Bronchial epithelial cell (primary cell): ENCODE measurements around the gene C12orf60. TPM values are rescaled to one million over a fixed set of nuclear protein-coding genes. Genes with fewer than 3 reads are reported as not detected.
A peak's percentile ranks its signal among the peaks of the same experiment; 100 is the strongest.

Experiments used
- DNase-seq: peaks from one replicate; pipeline ENCODE4 v3.0.0-alpha.2; 2010; ENCODE audit warnings: low read depth
- FAIRE-seq: peaks from 2 replicates; lab custom pipeline; 2011; peaks lifted over from hg19 to GRCh38; lab: Jason Lieb, UNC
- H3K27me3 ChIP-seq: 2 replicates; pipeline ENCODE4 v1.5.1; 2011; ENCODE audit warnings: low read length; ENCODE audit not compliant: control insufficient read depth, insufficient read depth
- H3K36me3 ChIP-seq: 2 replicates; pipeline ENCODE4 v1.5.1; 2011; ENCODE audit warnings: low read length; ENCODE audit not compliant: control insufficient read depth, insufficient read depth
- H3K4me3 ChIP-seq: 2 replicates; pipeline ENCODE4 v1.5.1; 2011; ENCODE audit warnings: mild to moderate bottlenecking, low read depth, low read length, control low read depth
- total RNA-seq: library from RNA; depleted of rRNA; stranded (reverse); fragments of >200 nt; gene quantifications from 2 replicates; pipeline ENCODE4 v1.2.1, GENCODE V29; 2014
- TF ChIP-seq, protein P1 (sequence below): IDR thresholded peaks from 2 replicates; pipeline ENCODE4 v1.5.1; 2011; ENCODE audit warnings: mild to moderate bottlenecking, moderate library complexity, low read length, control low read depth, inconsistent platforms; ENCODE audit not compliant: insufficient read depth, severe bottlenecking

Gene C12orf60
- total RNA-seq, 1 donor from 2014 or later: 2.1 TPM

GRCh38 chr12:14841761-14842160 is 38.3 kb downstream of the C12orf60 start:
- TF ChIP-seq, protein P1, sequence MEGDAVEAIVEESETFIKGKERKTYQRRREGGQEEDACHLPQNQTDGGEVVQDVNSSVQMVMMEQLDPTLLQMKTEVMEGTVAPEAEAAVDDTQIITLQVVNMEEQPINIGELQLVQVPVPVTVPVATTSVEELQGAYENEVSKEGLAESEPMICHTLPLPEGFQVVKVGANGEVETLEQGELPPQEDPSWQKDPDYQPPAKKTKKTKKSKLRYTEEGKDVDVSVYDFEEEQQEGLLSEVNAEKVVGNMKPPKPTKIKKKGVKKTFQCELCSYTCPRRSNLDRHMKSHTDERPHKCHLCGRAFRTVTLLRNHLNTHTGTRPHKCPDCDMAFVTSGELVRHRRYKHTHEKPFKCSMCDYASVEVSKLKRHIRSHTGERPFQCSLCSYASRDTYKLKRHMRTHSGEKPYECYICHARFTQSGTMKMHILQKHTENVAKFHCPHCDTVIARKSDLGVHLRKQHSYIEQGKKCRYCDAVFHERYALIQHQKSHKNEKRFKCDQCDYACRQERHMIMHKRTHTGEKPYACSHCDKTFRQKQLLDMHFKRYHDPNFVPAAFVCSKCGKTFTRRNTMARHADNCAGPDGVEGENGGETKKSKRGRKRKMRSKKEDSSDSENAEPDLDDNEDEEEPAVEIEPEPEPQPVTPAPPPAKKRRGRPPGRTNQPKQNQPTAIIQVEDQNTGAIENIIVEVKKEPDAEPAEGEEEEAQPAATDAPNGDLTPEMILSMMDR: no peak
- no peak for FAIRE-seq
- Histone ChIP-seq H3K27me3 (no peaks in the 10 kb centered on the region), H3K4me3 (no peak overlapping the region), H3K36me3 (no peaks in the 10 kb centered on the region)
- DNase-seq: peak; percentile 83

DNA sequence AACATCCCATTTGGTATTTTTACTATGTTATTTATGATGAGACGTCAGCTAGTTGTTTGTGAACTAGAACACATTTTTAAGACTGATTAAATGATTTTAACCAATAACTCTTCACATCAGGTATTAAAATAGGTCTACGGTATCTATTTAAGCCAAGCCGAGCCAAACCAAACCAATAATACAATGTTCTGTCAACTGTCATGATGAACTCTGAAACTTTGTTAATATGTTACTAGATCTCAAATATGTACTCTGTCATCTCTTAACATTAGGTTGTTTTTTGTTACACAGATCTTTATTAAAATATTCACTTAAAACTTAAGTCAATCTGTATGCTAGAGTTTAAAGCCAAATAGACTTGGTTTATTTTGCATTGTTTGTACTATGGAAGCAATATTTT is 38.8 kb downstream of the C12orf60 start:
- H3K4me3 ChIP-seq: no peak overlapping the region
- DNase-seq (no peak), FAIRE-seq (no peak)
- no peaks in the 10 kb centered on the region for H3K27me3 ChIP-seq
- H3K36me3 ChIP-seq: no peaks in the 10 kb centered on the region
- TF ChIP-seq, protein P1: no peak

DNA sequence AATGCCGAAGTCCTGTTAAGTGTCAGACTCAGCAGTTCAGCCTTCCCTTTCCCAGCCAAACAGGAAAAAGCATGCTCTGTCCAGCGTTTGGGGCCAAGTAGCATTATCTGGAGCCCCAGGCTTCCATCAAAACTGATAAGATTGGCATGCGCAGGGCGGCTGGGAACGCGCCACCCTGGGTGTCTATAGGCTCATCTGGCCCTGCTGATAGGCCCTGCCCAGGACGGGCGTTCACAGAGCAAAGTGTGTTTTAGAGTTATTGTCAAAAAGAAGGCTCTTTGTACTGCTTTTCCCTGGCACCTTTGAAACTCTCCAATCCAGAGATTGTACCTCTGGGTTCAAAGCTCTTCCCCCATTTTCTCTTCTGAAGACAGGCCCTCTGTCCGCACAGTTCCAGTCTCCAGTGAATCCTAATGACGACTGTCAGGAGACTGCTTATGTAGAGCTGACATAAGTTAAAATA is 40.0 kb downstream of the C12orf60 start, which contains the start of gene ART4:
ART4 (minus strand) TSS at position 102 of the 463 bp plus-strand sequence. CDS start 413 bp downstream, outside the sequence.
- TF ChIP-seq, protein P1: no peak
- no peak for DNase-seq
- Histone ChIP-seq H3K4me3 (no peak within 1 kb of the TSS), H3K36me3 (no peaks in the 10 kb centered on the region), H3K27me3 (no peaks in the 10 kb centered on the region)
- FAIRE-seq: no peak

- H3K4me3 ChIP-seq: no peak overlapping the region
- H3K27me3 ChIP-seq: no peaks in the 10 kb centered on the region
- FAIRE-seq (no peak), DNase-seq (no peak)
- no peaks in the 10 kb centered on the region for H3K36me3 ChIP-seq
- TF ChIP-seq, protein P1: no peak
Measured at GRCh38 chr12:14844401-14844800, 40.9 kb downstream of the C12orf60 start.

- FAIRE-seq: no peak
- DNase-seq: peak; percentile 44
- TF ChIP-seq, protein P1: peak; percentile 51
Measured at GRCh38 chr12:14845350-14845750, 41.9 kb downstream of the C12orf60 start.

GRCh38 chr12:14846042-14846587 is 42.6 kb downstream of the C12orf60 start:
- TF ChIP-seq, protein P1: no peak
- FAIRE-seq: no peak
- DNase-seq: no peak
- no peaks in the 10 kb centered on the region for H3K27me3 ChIP-seq
- H3K36me3 ChIP-seq: no peaks in the 10 kb centered on the region
- no peak overlapping the region for H3K4me3 ChIP-seq

More at GRCh38 chr12:14845350-14845750, 41.9 kb downstream of the C12orf60 start:
- H3K36me3 ChIP-seq: no peaks in the 10 kb centered on the region
- H3K27me3 ChIP-seq: no peaks in the 10 kb centered on the region
- no peak overlapping the region for H3K4me3 ChIP-seq
